DND-41 (cell line): ENCODE measurements around the gene NOC2L.

Experiments
- ATAC-seq: fragments of 200-7000 bp; cut with Tn5 transposase; 3 replicates; pipeline ENCODE4 v1.9.1; 2021; ENCODE audit warnings: low read depth; ENCODE audit not compliant: insufficient read depth
- DNase-seq: peaks from one replicate; pipeline ENCODE4 v3.0.0-alpha.2; 2020
- H2AFZ ChIP-seq: 2 replicates; pipeline ENCODE4 v1.6.0; 2012; ENCODE audit warnings: low read depth, low read length
- H3K27ac ChIP-seq: 2 replicates; pipeline ENCODE4 v1.5.1; 2012; ENCODE audit warnings: low read length, inconsistent platforms
- H3K27me3 ChIP-seq: fragments of 200-600 bp; sonication (generic); 2 replicates; pipeline ENCODE4 v1.6.0; 2012; ENCODE audit warnings: low read length, mild to moderate bottlenecking, inconsistent platforms; ENCODE audit not compliant: insufficient read depth, poor library complexity
- H3K36me3 ChIP-seq: 2 replicates; pipeline ENCODE4 v1.5.1; 2012; ENCODE audit warnings: low read length, inconsistent platforms; ENCODE audit not compliant: insufficient read depth
- H3K4me1 ChIP-seq: 2 replicates; pipeline ENCODE4 v1.5.1; 2012; ENCODE audit warnings: mild to moderate bottlenecking, low read length; ENCODE audit not compliant: insufficient read depth
- H3K4me2 ChIP-seq: 2 replicates; pipeline ENCODE4 v1.6.0; 2012; ENCODE audit warnings: mild to moderate bottlenecking, moderate library complexity, low read length, inconsistent platforms; ENCODE audit not compliant: insufficient read depth
- H3K4me3 ChIP-seq, 2 experiments: fragments of 200-600 bp in 1 of 2; shearing (Covaris generic) in 1 of 2; 2 replicates each; pipeline ENCODE4 v1.5.1; 2012 to 2016; ENCODE audit warnings: inconsistent platforms in 2 of 2, low read length in 2 of 2, mild to moderate bottlenecking in 2 of 2, low read depth in 1 of 2, moderate library complexity in 1 of 2
- H3K79me2 ChIP-seq: 2 replicates; pipeline ENCODE4 v1.6.0; 2012; ENCODE audit warnings: low read length, inconsistent platforms; ENCODE audit not compliant: insufficient read depth
- H3K9ac ChIP-seq: 2 replicates; pipeline ENCODE4 v1.6.0; 2012; ENCODE audit warnings: low read depth, mild to moderate bottlenecking, inconsistent platforms, low read length, moderate library complexity
- H3K9me3 ChIP-seq: 2 replicates; pipeline ENCODE4 v1.5.1; 2012; ENCODE audit warnings: low read length, moderate library complexity, mild to moderate bottlenecking, inconsistent platforms; ENCODE audit not compliant: insufficient read depth, severe bottlenecking
- H4K20me1 ChIP-seq: 2 replicates; pipeline ENCODE4 v1.6.0; 2012; ENCODE audit warnings: low read length; ENCODE audit not compliant: insufficient read depth
- CTCF ChIP-seq: IDR thresholded peaks from 2 replicates; pipeline ENCODE4 v1.5.1; 2012; ENCODE audit warnings: borderline replicate concordance, low read length, moderate library complexity, mild to moderate bottlenecking; ENCODE audit not compliant: poor library complexity, severe bottlenecking; ENCODE audit errors: extremely low read depth
- EZH2 ChIP-seq: IDR thresholded peaks from 3 replicates; pipeline ENCODE4 v1.6.1; 2012; ENCODE audit warnings: borderline replicate concordance, low read depth, mild to moderate bottlenecking, moderate library complexity, low read length, inconsistent platforms; ENCODE audit not compliant: severe bottlenecking

NOC2L gene

GRCh38 chr1:904310-904950, 54.6 kb downstream of the NOC2L start:
- DNase-seq = peak; percentile 90
- Histone ChIP-seq H3K36me3 (peaks cover 3% of the 10 kb centered on the region; the same call in 1 of the 2 replicates), H4K20me1 (peaks cover 23% of the 10 kb centered on the region), H3K79me2 (no peaks in the 10 kb centered on the region), H3K4me1 (peaks cover 20% of the 10 kb centered on the region), H3K9ac (peak overlapping the region; percentile 65), H3K4me2 (peak overlapping the region; percentile 93), H3K27me3 (no peaks in the 10 kb centered on the region), H3K27ac (no peak overlapping the region; the same call in 1 of the 2 replicates), H2AFZ (peak overlapping the region; percentile 53; the same call in 1 of the 2 replicates), H3K4me3 (peak overlapping the region in 1 of 2 experiments; percentile 77; a peak in 2 of 4 replicates), H3K9me3 (no peaks in the 10 kb centered on the region)
- ATAC-seq = peak; percentile 83
- TF ChIP-seq CTCF = peak; percentile 99
- no peak for TF ChIP-seq EZH2

- Histone ChIP-seq H3K4me3 (peak overlapping the region; percentile 15 to 77; a peak in 3 of 4 replicates), H3K4me2 (peak overlapping the region; percentile 93), H3K27ac (peak overlapping the region; percentile 14; the same call in 1 of the 2 replicates), H2AFZ (peak overlapping the region; percentile 44; the same call in 1 of the 2 replicates), H3K9me3 (no peaks in the 10 kb centered on the region), H4K20me1 (peaks cover 23% of the 10 kb centered on the region), H3K79me2 (no peaks in the 10 kb centered on the region), H3K27me3 (no peaks in the 10 kb centered on the region), H3K9ac (peak overlapping the region; percentile 65), H3K36me3 (peaks cover 3% of the 10 kb centered on the region; the same call in 1 of the 2 replicates), H3K4me1 (peaks cover 20% of the 10 kb centered on the region)
- DNase-seq (no peak), ATAC-seq (no peak)
- TF ChIP-seq EZH2 = no peak
- no peak for TF ChIP-seq CTCF
Measured at GRCh38 chr1:903721-904271, 55.3 kb downstream of the NOC2L start.

- Histone ChIP-seq H3K27ac (no peak overlapping the region), H3K36me3 (peaks cover 3% of the 10 kb centered on the region; the same call in 1 of the 2 replicates), H3K9me3 (no peaks in the 10 kb centered on the region), H4K20me1 (peaks cover 23% of the 10 kb centered on the region), H3K9ac (peak overlapping the region; percentile 65), H3K4me2 (peak overlapping the region; percentile 93), H3K27me3 (no peaks in the 10 kb centered on the region), H3K4me3 (peak overlapping the region in 1 of 2 experiments; percentile 77; a peak in 1 of 4 replicates), H2AFZ (no peak overlapping the region), H3K4me1 (peaks cover 20% of the 10 kb centered on the region), H3K79me2 (no peaks in the 10 kb centered on the region)
- TF ChIP-seq EZH2 = no peak
- TF ChIP-seq CTCF = no peak
- DNase-seq (no peak), ATAC-seq (no peak)
Measured at GRCh38 chr1:903305-903704, 55.8 kb downstream of the NOC2L start.
